H1 (cell line): ENCODE measurements around the gene CD63. TPM values are rescaled to one million over a fixed set of nuclear protein-coding genes. Genes with fewer than 3 reads are reported as not detected.

Experiments used
- CTCF ChIA-PET: fragments of 300-600 bp; sonication (Branson Sonifier 250); formaldehyde crosslinking; loops from one replicate; lab custom pipeline; 2021; ENCODE audit not compliant: partially characterized antibody; lab: Charles Lee
- POLR2A ChIA-PET: fragments of 300-600 bp; sonication (Branson Sonifier 250); formaldehyde crosslinking; loops from one replicate; lab custom pipeline; 2021; ENCODE audit warnings: inconsistent platforms; ENCODE audit not compliant: partially characterized antibody; lab: Charles Lee
- DNase-seq, 2 experiments: peaks; one replicate each; pipeline versions ENCODE4 v3.0.0 to v3.0.0-alpha.2; 2010 to 2022; ENCODE audit warnings: low spot score in 2 of 2, low read depth in 1 of 2, mixed read lengths in 1 of 2
- FAIRE-seq: peaks from 2 replicates; lab custom pipeline; 2011; peaks lifted over from hg19 to GRCh38; lab: Jason Lieb, UNC
- H2AFZ ChIP-seq: 2 replicates; pipeline ENCODE4 v1.8.1; 2012; ENCODE audit warnings: low read length, inconsistent platforms
- H2AK5ac ChIP-seq: 2 replicates; pipeline ENCODE4 v1.6.1; 2013; ENCODE audit warnings: low read depth, low read length
- H2BK120ac ChIP-seq: replicated peaks from 2 replicates; pipeline ENCODE3; 2013; ENCODE audit warnings: low read depth, low read length, inconsistent platforms
- H2BK12ac ChIP-seq: 2 replicates; pipeline ENCODE4 v1.6.1; 2013; ENCODE audit warnings: low read depth, low read length
- H2BK15ac ChIP-seq: 2 replicates; pipeline ENCODE4 v1.6.1; 2013; ENCODE audit warnings: low read length
- H2BK20ac ChIP-seq: 2 replicates; pipeline ENCODE4 v1.6.1; 2013; ENCODE audit warnings: low read length
- H2BK5ac ChIP-seq: 2 replicates; pipeline ENCODE4 v1.6.1; 2013; ENCODE audit warnings: low read depth, low read length
- H3K14ac ChIP-seq: 2 replicates; pipeline ENCODE4 v1.6.1; 2013; ENCODE audit warnings: inconsistent platforms; ENCODE audit not compliant: insufficient read length
- H3K18ac ChIP-seq: 2 replicates; pipeline ENCODE4 v1.6.1; 2013; ENCODE audit warnings: low read length; ENCODE audit errors: extremely low read depth
- H3K23ac ChIP-seq: 2 replicates; pipeline ENCODE4 v1.6.1; 2013; ENCODE audit warnings: inconsistent platforms; ENCODE audit not compliant: insufficient read length
- H3K23me2 ChIP-seq: 2 replicates; pipeline ENCODE4 v1.6.1; 2013; ENCODE audit warnings: low read depth, low read length
- H3K27ac ChIP-seq: 2 replicates; pipeline ENCODE4 v1.6.1; 2011; ENCODE audit warnings: low read depth, low read length, inconsistent platforms
- H3K27me3 ChIP-seq, 4 experiments: replicated peaks in 1 of 4; 1 replicate in 1 of 4; 2 replicates in 3 of 4; pipeline versions ENCODE4 v1.6.1 to v1.8.1; 2011 to 2013; ENCODE audit warnings: low read length in 3 of 4, mild to moderate bottlenecking in 3 of 4, inconsistent platforms in 2 of 4, mixed read lengths in 2 of 4, moderate library complexity in 1 of 4; ENCODE audit not compliant: control insufficient read depth in 3 of 4, insufficient read depth in 3 of 4; ENCODE audit errors: extremely low read depth in 1 of 4
- H3K36me3 ChIP-seq, 4 experiments: 2 replicates each; pipeline versions ENCODE4 v1.6.1 to v1.8.1; 2011 to 2013; ENCODE audit warnings: mild to moderate bottlenecking in 4 of 4, low read length in 3 of 4, moderate library complexity in 2 of 4, control low read depth in 1 of 4, inconsistent platforms in 1 of 4; ENCODE audit not compliant: insufficient read depth in 4 of 4, control insufficient read depth in 2 of 4
- H3K4ac ChIP-seq: replicated peaks from 2 replicates; pipeline ENCODE3; 2013; ENCODE audit warnings: low read length, low read depth, mixed read lengths, inconsistent platforms; ENCODE audit not compliant: insufficient read length
- H3K4me1 ChIP-seq, 4 experiments: replicated peaks in 1 of 4; 1 replicate in 1 of 4; 2 replicates in 3 of 4; pipeline versions ENCODE4 v1.6.1 to v1.8.1; 2011 to 2013; ENCODE audit warnings: low read length in 3 of 4, inconsistent platforms in 2 of 4, mixed read lengths in 1 of 4; ENCODE audit not compliant: insufficient read depth in 4 of 4, control insufficient read depth in 3 of 4
- H3K4me2 ChIP-seq, 2 experiments: 2 replicates each; pipeline versions ENCODE4 v1.6.1 to v1.8.1; 2011 to 2013; ENCODE audit warnings: low read depth in 2 of 2, low read length in 2 of 2, control low read depth in 1 of 2, inconsistent platforms in 1 of 2, mild to moderate bottlenecking in 1 of 2; ENCODE audit not compliant: insufficient read depth in 1 of 2
- H3K4me3 ChIP-seq, 4 experiments: fragments of 200-600, 300-600 bp in 1 of 4; sonication (generic), shearing (Covaris generic), sonication (Bioruptor Twin) in 1 of 4; 2 replicates each; pipeline versions ENCODE4 v1.5.1 to v1.8.1; 2011 to 2016; ENCODE audit warnings: low read length in 4 of 4, low read depth in 3 of 4, control low read depth in 2 of 4, inconsistent platforms in 2 of 4, mild to moderate bottlenecking in 2 of 4, mixed read lengths in 1 of 4, moderate library complexity in 1 of 4; ENCODE audit not compliant: insufficient read depth in 2 of 4; ENCODE audit errors: extremely low read depth in 1 of 4
- H3K56ac ChIP-seq: replicated peaks from 2 replicates; pipeline ENCODE3; 2013; ENCODE audit warnings: low read depth, mild to moderate bottlenecking, mixed read lengths, low read length, inconsistent platforms; ENCODE audit not compliant: insufficient read length
- H3K79me1 ChIP-seq: 2 replicates; pipeline ENCODE4 v1.6.1; 2013; ENCODE audit warnings: low read depth, low read length, control low read depth
- H3K79me2 ChIP-seq, 2 experiments: 2 replicates each; pipeline versions ENCODE4 v1.6.1 to v1.8.1; 2012 to 2013; ENCODE audit warnings: low read length in 2 of 2, mild to moderate bottlenecking in 2 of 2, inconsistent platforms in 1 of 2; ENCODE audit not compliant: insufficient read depth in 2 of 2, control insufficient read depth in 1 of 2
- H3K9ac ChIP-seq, 4 experiments: replicated peaks in 1 of 4; 1 replicate in 1 of 4; 2 replicates in 3 of 4; pipeline versions ENCODE4 v1.6.1 to v1.8.1; 2011 to 2013; ENCODE audit warnings: low read depth in 3 of 4, low read length in 3 of 4, control low read depth in 2 of 4, mild to moderate bottlenecking in 2 of 4, moderate library complexity in 2 of 4, inconsistent platforms in 1 of 4; ENCODE audit errors: extremely low read depth in 1 of 4
- H3K9me3 ChIP-seq, 2 experiments: 2 replicates each; pipeline versions ENCODE4 v1.6.1 to v1.8.1; 2012 to 2013; ENCODE audit warnings: mild to moderate bottlenecking in 2 of 2, moderate library complexity in 2 of 2, control low read depth in 1 of 2, inconsistent platforms in 1 of 2, low read depth in 1 of 2, low read length in 1 of 2, mixed read lengths in 1 of 2; ENCODE audit not compliant: insufficient read depth in 2 of 2
- H4K20me1 ChIP-seq, 2 experiments: replicated peaks in 1 of 2; 2 replicates each; pipeline versions ENCODE3 to v1.8.1; 2011 to 2013; ENCODE audit warnings: inconsistent platforms in 2 of 2, low read length in 2 of 2, mild to moderate bottlenecking in 1 of 2; ENCODE audit not compliant: insufficient read depth in 2 of 2, control insufficient read depth in 1 of 2
- H4K5ac ChIP-seq: 2 replicates; pipeline ENCODE4 v1.6.1; 2013; ENCODE audit warnings: low read length, low read depth, mixed read lengths, inconsistent platforms; ENCODE audit not compliant: insufficient read length
- H4K8ac ChIP-seq: 2 replicates; pipeline ENCODE4 v1.8.0; 2013; ENCODE audit warnings: mild to moderate bottlenecking, moderate library complexity, low read length, inconsistent platforms; ENCODE audit not compliant: insufficient read depth; ENCODE audit errors: extremely low read depth
- H4K91ac ChIP-seq: replicated peaks from 2 replicates; pipeline ENCODE3; 2013; ENCODE audit warnings: low read length, mixed read lengths, inconsistent platforms; ENCODE audit not compliant: insufficient read length
- BRCA1 ChIP-seq: IDR thresholded peaks from 2 replicates; pipeline ENCODE4 v1.6.1; 2012; ENCODE audit warnings: low read depth, low read length, improper control_type of control experiment
- EZH2 ChIP-seq: fragments of 200-600 bp; sonication (generic); IDR thresholded peaks from 2 replicates; pipeline ENCODE4 v1.7.1; 2012; ENCODE audit warnings: low read depth, mild to moderate bottlenecking, moderate library complexity, low read length, inconsistent platforms; ENCODE audit not compliant: severe bottlenecking
- SIX5 ChIP-seq: IDR thresholded peaks from 2 replicates; pipeline ENCODE4 v1.6.1; 2011; ENCODE audit warnings: mild to moderate bottlenecking, low read depth, low read length
- WGBS, 2 experiments: shearing (Covaris generic) in 1 of 2; methylation state at CpG; one replicate each; pipeline versions ENCODE4 v1.1.6 to v1.1.7; 2013 to 2015; ENCODE audit warnings: low lambda C conversion rate in 2 of 2, mixed read lengths in 2 of 2, inconsistent platforms in 1 of 2, low coverage in 1 of 2, missing lambda C conversion rate in 1 of 2; ENCODE audit not compliant: insufficient replicate concordance in 2 of 2, insufficient coverage in 1 of 2, insufficient read length in 1 of 2; ENCODE audit errors: extremely low coverage in 1 of 2, missing lambda C conversion rate in 1 of 2; 5-methylcytosine and 5-hydroxymethylcytosine counted together
- polyA plus RNA-seq, 7 experiments: library from polyadenylated mRNA; depleted of rRNA in 3 of 7; stranded (reverse) in 5 of 7; unstranded in 2 of 7; fragments of >200 nt in 5 of 7; fragments of 200-250 nt in 2 of 7; gene quantifications; 1 replicate in 5 of 7; 2 replicates in 1 of 7; 4 replicates in 1 of 7; pipeline versions ENCODE4 v1.2.1 to v1.2.3, GENCODE V29; 2011 to 2013; ENCODE audit warnings: missing spikeins in 2 of 7, mixed read lengths in 2 of 7
- total RNA-seq: library from RNA; stranded (reverse); fragmentation: NEBNext Ultra II Directional; extraction: Animal tissue kit (Norgen Biotek cat#: 25700); gene quantifications from 2 replicates; pipeline ENCODE4 v1.2.1, GENCODE V29; 2021
- TF ChIP-seq, protein P1 (sequence below): IDR thresholded peaks from 2 replicates; pipeline ENCODE4 v1.6.1; 2012; ENCODE audit warnings: inconsistent platforms

The CD63 gene
- total and polyA plus RNA-seq, 2 of the 8 experiments (the other 6 are each of a cell fraction or from before 2014, with no cell fraction given), result 440 to 526 TPM

DNA sequence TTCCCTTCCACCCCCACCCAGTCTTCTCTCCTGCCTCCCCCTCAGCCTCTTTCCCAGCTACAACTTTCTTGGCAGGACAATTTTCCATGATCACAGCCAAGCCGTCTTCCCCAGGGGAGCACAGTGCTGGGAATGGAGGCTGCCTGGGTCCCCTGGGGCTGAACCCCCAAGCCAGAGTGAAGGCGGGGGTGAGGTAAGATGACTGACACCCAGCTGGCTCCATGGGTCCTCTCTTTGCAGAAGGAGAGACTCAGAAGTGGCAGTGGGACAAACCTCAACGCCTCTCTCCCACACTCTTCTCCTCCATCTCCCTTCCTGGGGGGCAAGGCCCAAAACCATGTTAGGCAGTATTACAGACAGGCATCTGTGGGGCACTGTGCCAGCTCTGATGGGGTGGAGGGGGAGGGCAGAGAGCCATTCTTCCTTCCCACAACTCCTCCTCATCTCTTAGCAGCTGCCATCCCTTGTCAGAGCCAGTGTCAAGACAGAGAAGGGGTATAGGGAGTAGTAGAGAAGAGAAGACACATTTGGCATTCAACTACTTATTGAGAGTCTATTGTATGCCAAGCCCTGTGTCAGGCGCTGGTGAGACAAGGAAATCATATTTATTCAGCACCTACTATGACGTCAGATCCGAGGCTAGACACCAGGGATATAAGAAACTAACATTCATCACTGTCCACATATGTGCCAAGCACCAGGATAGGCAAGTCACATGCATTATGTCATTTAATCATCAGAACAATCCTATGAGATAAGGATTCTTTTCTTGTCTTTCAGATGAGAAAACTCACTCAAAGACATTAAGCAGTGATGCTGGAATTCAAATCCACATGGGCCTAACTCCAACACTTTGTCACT lies 24.7 kb downstream of the CD63 start:
- Histone ChIP-seq H3K18ac (no peak overlapping the region), H4K20me1 (peaks cover 0 to 13% of the 10 kb centered on the region in 2 experiments), H3K27me3 (peaks cover 0 to 3% (median 0%) of the 10 kb centered on the region in 4 experiments; a peak in 3 of 7 replicates), H2BK20ac (no peak overlapping the region), H4K5ac (no peak overlapping the region), H3K4me1 (peaks cover 0 to 21% (median 8%) of the 10 kb centered on the region in 4 experiments; a peak in 5 of 7 replicates), H3K4ac (no peak overlapping the region), H3K79me1 (peaks cover 14% of the 10 kb centered on the region; the same call in 1 of the 2 replicates), H3K79me2 (peaks cover 0 to 32% of the 10 kb centered on the region in 2 experiments; a peak in 2 of 4 replicates), H4K91ac (no peak overlapping the region), H2BK12ac (no peak overlapping the region), H2BK120ac (no peak overlapping the region), H3K36me3 (peaks cover 0 to 3% (median under 1%) of the 10 kb centered on the region in 4 experiments; a peak in 2 of 8 replicates), H3K4me3 (no peak overlapping the region), H3K4me2 (peak overlapping the region in 1 of 2 experiments; percentile 100; a peak in 1 of 4 replicates), H3K9me3 (no peaks in the 10 kb centered on the region), H3K27ac (no peak overlapping the region), H4K8ac (no peak overlapping the region), H3K23me2 (peaks cover 15% of the 10 kb centered on the region), H3K56ac (no peak overlapping the region), H3K23ac (no peak overlapping the region), H2AFZ (no peak overlapping the region), H3K9ac (no peak overlapping the region), H2BK15ac (no peak overlapping the region), H3K14ac (no peak overlapping the region), H2BK5ac (no peak overlapping the region), H2AK5ac (no peak overlapping the region)
- POLR2A ChIA-PET, result interaction anchor here (3.6 kb wide), 1 partner anchor 13 kb away, joined by 39 read pairs; the partner anchor contains the start of gene BLOC1S1
- FAIRE-seq, result no peak
- 88% methylated on average over 6 of the region's 6 CpGs; no CpG with 5 or more reads in 1 of the 2 experiments for WGBS, 2 experiments
- no peak for DNase-seq
- CTCF ChIA-PET, result interaction anchor here (0.6 to 5.1 kb wide), 13 partner anchors 8 to 1089 kb away, joined by 3 to 38 read pairs (median 6); partner anchors contain the start of gene RDH5
- TF ChIP-seq, protein P1, sequence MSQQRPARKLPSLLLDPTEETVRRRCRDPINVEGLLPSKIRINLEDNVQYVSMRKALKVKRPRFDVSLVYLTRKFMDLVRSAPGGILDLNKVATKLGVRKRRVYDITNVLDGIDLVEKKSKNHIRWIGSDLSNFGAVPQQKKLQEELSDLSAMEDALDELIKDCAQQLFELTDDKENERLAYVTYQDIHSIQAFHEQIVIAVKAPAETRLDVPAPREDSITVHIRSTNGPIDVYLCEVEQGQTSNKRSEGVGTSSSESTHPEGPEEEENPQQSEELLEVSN, result no peak
- TF ChIP-seq EZH2, result no peak
- no peak for TF ChIP-seq SIX5
- TF ChIP-seq BRCA1, result no peak
